Calu3 (cell line): ENCODE results near the gene NDUFA7. TPM values are rescaled to one million over a fixed set of nuclear protein-coding genes. Genes with fewer than 3 reads are reported as not detected.
"Not testable (repeated sequence)": the region's sequence is repeated elsewhere in the genome, so short reads cannot be mapped to it uniquely, and the experiment has no call there.

Experiments used
- BruUV-seq: library from RNA; stranded (reverse); fragments of 400-500 nt; replicated peaks from 2 replicates; lab custom pipeline; 2021; lab: Mats Ljungman, UMichigan
- CTCF ChIA-PET: fragments of 300-600 bp; sonication (Branson Sonifier 250); formaldehyde crosslinking; loops from one replicate; lab custom pipeline; 2022; ENCODE audit warnings: antibody characterized with exemption; lab: Charles Lee
- DNase-seq: peaks from one replicate; pipeline ENCODE4 v3.0.0; 2022
- H3K27ac Mint-ChIP-seq: one replicate; pipeline ENCODE4 v1.8.0; 2022; ENCODE audit warnings: mixed read lengths; ENCODE audit not compliant: unreplicated experiment
- H3K27me3 Mint-ChIP-seq: one replicate; pipeline ENCODE4 v1.8.0; 2022; ENCODE audit warnings: mixed read lengths; ENCODE audit not compliant: unreplicated experiment
- H3K36me3 Mint-ChIP-seq: one replicate; pipeline ENCODE4 v1.8.0; 2022; ENCODE audit warnings: mild to moderate bottlenecking, moderate library complexity, mixed read lengths; ENCODE audit not compliant: insufficient read depth, unreplicated experiment
- H3K4me1 Mint-ChIP-seq: one replicate; pipeline ENCODE4 v1.8.0; 2022; ENCODE audit warnings: mild to moderate bottlenecking, low read depth, mixed read lengths; ENCODE audit not compliant: unreplicated experiment
- H3K4me3 Mint-ChIP-seq: one replicate; pipeline ENCODE4 v1.8.0; 2022; ENCODE audit warnings: mild to moderate bottlenecking, low read depth, moderate library complexity, mixed read lengths; ENCODE audit not compliant: unreplicated experiment
- H3K9me3 Mint-ChIP-seq: one replicate; pipeline ENCODE4 v1.8.0; 2022; ENCODE audit warnings: low read depth, mixed read lengths; ENCODE audit not compliant: unreplicated experiment
- CTCF ChIP-seq: fragments of 200-600 bp; IDR thresholded peaks from one replicate; pipeline ENCODE4 v1.8.0; 2022; ENCODE audit warnings: antibody characterized with exemption; ENCODE audit not compliant: unreplicated experiment
- intact Hi-C: fragments of 100-400 bp; cut with micrococcal nuclease; formaldehyde crosslinking; loops from one replicate; pipeline ENCODE4 v1.10.0; 2022; ENCODE audit not compliant: unreplicated experiment
- total RNA-seq: library from RNA; stranded (reverse); gene quantifications from 2 replicates; pipeline ENCODE4 v1.2.3, GENCODE V29; 2022

Gene NDUFA7
- total RNA-seq, 1 experiment from 2014 or later, result 38.2 TPM

- Mint-ChIP-seq H3K36me3 (peaks cover 5% of the 10 kb centered on the region), H3K27me3 (peaks cover 22% of the 10 kb centered on the region), H3K4me1 (no peaks in the 10 kb centered on the region), H3K27ac (no peak overlapping the region), H3K9me3 (no peaks in the 10 kb centered on the region), H3K4me3 (no peak overlapping the region)
- intact Hi-C loops, result no loop called here
- DNase-seq, result no peak
- no TSS peak for BruUV-seq
- TF ChIP-seq CTCF, result no peak
- CTCF ChIA-PET, result no interaction called here
Observed at GRCh38 chr19:8342316-8342683, 21.1 kb upstream of the NDUFA7 start.

GRCh38 chr19:8341504-8341903 is 20.3 kb upstream of the NDUFA7 start:
- BruUV-seq, H3K36me3 Mint-ChIP-seq, DNase-seq, H3K4me1 Mint-ChIP-seq, H3K9me3 Mint-ChIP-seq, intact Hi-C loops, H3K4me3 Mint-ChIP-seq, H3K27ac Mint-ChIP-seq: not testable (repeated sequence)
- H3K27me3 Mint-ChIP-seq, result peaks cover 22% of the 10 kb centered on the region
- CTCF ChIA-PET, result interaction anchor here (0.7 kb wide), 1 partner anchor 73 kb away, joined by 4 read pairs; no protein-coding TSS in a partner anchor

GRCh38 chr19:8340341-8341096 is 19.3 kb upstream of the NDUFA7 start:
- CTCF ChIA-PET, result interaction anchor here (0.5 to 0.7 kb wide), 3 partner anchors 14 to 1101 kb away, joined by 3 to 6 read pairs (median 3); no protein-coding TSS in a partner anchor
- Mint-ChIP-seq H3K36me3 (peaks cover 5% of the 10 kb centered on the region), H3K4me3 (no peak overlapping the region), H3K27me3 (peaks cover 22% of the 10 kb centered on the region), H3K4me1 (no peaks in the 10 kb centered on the region), H3K9me3 (no peaks in the 10 kb centered on the region), H3K27ac (no peak overlapping the region)
- TF ChIP-seq CTCF, result no peak
- no TSS peak for BruUV-seq
- intact Hi-C loops, result no loop called here
- DNase-seq, result no peak

GRCh38 chr19:8338835-8339234 is 17.7 kb upstream of the NDUFA7 start:
- Mint-ChIP-seq H3K27ac (no peak overlapping the region), H3K4me3 (no peak overlapping the region), H3K36me3 (peaks cover 5% of the 10 kb centered on the region), H3K27me3 (peaks cover 22% of the 10 kb centered on the region), H3K9me3 (no peaks in the 10 kb centered on the region), H3K4me1 (no peaks in the 10 kb centered on the region)
- CTCF ChIA-PET, result no interaction called here
- intact Hi-C loops, result no loop called here
- TF ChIP-seq CTCF, result no peak
- no TSS peak for BruUV-seq
- no peak for DNase-seq

- CTCF ChIA-PET, result no interaction called here
Observed at GRCh38 chr19:8337728-8338127, 16.6 kb upstream of the NDUFA7 start.

More at GRCh38 chr19:8337728-8338127, 16.6 kb upstream of the NDUFA7 start:
- Mint-ChIP-seq H3K9me3 (no peaks in the 10 kb centered on the region), H3K36me3 (peaks cover 5% of the 10 kb centered on the region), H3K27me3 (peaks cover 22% of the 10 kb centered on the region), H3K4me1 (no peaks in the 10 kb centered on the region), H3K4me3 (no peak overlapping the region), H3K27ac (no peak overlapping the region)
- no TSS peak for BruUV-seq
- DNase-seq, result no peak
- intact Hi-C loops, result no loop called here
- no peak for TF ChIP-seq CTCF
